ENCODE results near the gene RAET1L. TPM values are rescaled to one million over a fixed set of nuclear protein-coding genes. Genes with fewer than 3 reads are reported as not detected.

Gene RAET1L
- total and polyA plus RNA-seq, 4 donors = not detected

GRCh38 chr6:150029749-150030148 lies 4.4 kb upstream of the RAET1L start:
- H3K36me3 ChIP-seq (ENCODE audit: control insufficient read depth in 4 of 4, insufficient read depth in 3 of 4, low read depth in 1 of 4, low read length in 3 of 4) = no peaks in the 10 kb centered on the region
- H3K27ac ChIP-seq (ENCODE audit: low read depth in 1 of 2, low read length in 2 of 2) = no peak overlapping the region
- DNase-seq (ENCODE audit: low spot score) = no peak
- H3K4me1 ChIP-seq (ENCODE audit: control insufficient read depth in 4 of 4, insufficient read depth in 4 of 4, low read length in 3 of 4) = peaks cover 0 to 9% (median 5%) of the 10 kb centered on the region in 4 donors
- no peak for TF ChIP-seq HNF4G (IDR thresholded peaks at IDR 0.05)
- TF ChIP-seq FOXA1 (IDR thresholded peaks at IDR 0.05) = no peak
- no peak for TF ChIP-seq YY1 (IDR thresholded peaks at IDR 0.05)
- WGBS = 77% methylated on average over 4 of the region's 4 CpGs
- no peaks in the 10 kb centered on the region for H3K9me3 ChIP-seq (ENCODE audit: control insufficient read depth in 4 of 4, low read length in 3 of 4)
- no peak overlapping the region for H3K9ac ChIP-seq (ENCODE audit: low read depth in 1 of 2, low read length in 2 of 2)
- no peak overlapping the region for H3K4me3 ChIP-seq (ENCODE audit: low read depth in 1 of 3, low read length in 3 of 3)
- H3K27me3 ChIP-seq (ENCODE audit: control insufficient read depth in 4 of 4, insufficient read depth in 4 of 4, low read length in 3 of 4) = peaks cover 0 to 10% (median 2%) of the 10 kb centered on the region in 4 donors

- peaks cover 0 to 10% (median 2%) of the 10 kb centered on the region in 4 donors for H3K27me3 ChIP-seq (ENCODE audit: control insufficient read depth in 4 of 4, insufficient read depth in 4 of 4, low read length in 3 of 4)
Measured at GRCh38 chr6:150029276-150029675, 3.9 kb upstream of the RAET1L start.

GRCh38 chr6:150028799-150029198 lies 3.5 kb upstream of the RAET1L start:
- no peak overlapping the region for H3K4me3 ChIP-seq (ENCODE audit: low read depth in 1 of 3, low read length in 3 of 3)
- peaks cover 0 to 9% (median 5%) of the 10 kb centered on the region in 4 donors for H3K4me1 ChIP-seq (ENCODE audit: control insufficient read depth in 4 of 4, insufficient read depth in 4 of 4, low read length in 3 of 4)
- no peak overlapping the region for H3K27ac ChIP-seq (ENCODE audit: low read depth in 1 of 2, low read length in 2 of 2)
- H3K36me3 ChIP-seq (ENCODE audit: control insufficient read depth in 4 of 4, insufficient read depth in 3 of 4, low read depth in 1 of 4, low read length in 3 of 4) = no peaks in the 10 kb centered on the region
- no peaks in the 10 kb centered on the region for H3K9me3 ChIP-seq (ENCODE audit: control insufficient read depth in 4 of 4, low read length in 3 of 4)
- H3K27me3 ChIP-seq (ENCODE audit: control insufficient read depth in 4 of 4, insufficient read depth in 4 of 4, low read length in 3 of 4) = peaks cover 0 to 10% (median 2%) of the 10 kb centered on the region in 4 donors
- 74% methylated on average over 8 of the region's 8 CpGs for WGBS
- no peak for DNase-seq (ENCODE audit: low spot score)
- no peak for TF ChIP-seq ZBTB33 (IDR thresholded peaks at IDR 0.05)
- no peak for TF ChIP-seq HNF4G (IDR thresholded peaks at IDR 0.05)
- TF ChIP-seq REST (IDR thresholded peaks at IDR 0.05) = no peak
- no peak for TF ChIP-seq MAX (IDR thresholded peaks at IDR 0.05)
- no peak for TF ChIP-seq RXRA (IDR thresholded peaks at IDR 0.05)
- no peak for TF ChIP-seq CTCF (IDR thresholded peaks at IDR 0.05; ENCODE audit: low read depth, low read length, missing input control)
- no peak for TF ChIP-seq TAF1 (conservative IDR thresholded peaks at IDR 0.05)
- no peak for TF ChIP-seq RAD21 (IDR thresholded peaks at IDR 0.05)
- TF ChIP-seq EGR1 (IDR thresholded peaks at IDR 0.05; ENCODE audit: low read depth in 2 of 2) = no peak
- TF ChIP-seq HNF4A (conservative IDR thresholded peaks at IDR 0.05) = no peak
- TF ChIP-seq SP1 (IDR thresholded peaks at IDR 0.05) = no peak
- no peak for TF ChIP-seq FOXA1 (IDR thresholded peaks at IDR 0.05)
- no peak for TF ChIP-seq JUND (IDR thresholded peaks at IDR 0.05)
- no peak for TF ChIP-seq NR2F2 (IDR thresholded peaks at IDR 0.05)
- TF ChIP-seq FOXA2 (IDR thresholded peaks at IDR 0.05) = no peak
- no peak for TF ChIP-seq GABPA (IDR thresholded peaks at IDR 0.05 in 1 of 2, conservative IDR thresholded peaks at IDR 0.05 in 1 of 2)
- TF ChIP-seq ATF3 (IDR thresholded peaks at IDR 0.05) = no peak
- no peak for TF ChIP-seq YY1 (IDR thresholded peaks at IDR 0.05)
- H3K9ac ChIP-seq (ENCODE audit: low read depth in 1 of 2, low read length in 2 of 2) = no peak overlapping the region

More at GRCh38 chr6:150029276-150029675, 3.9 kb upstream of the RAET1L start:
- Histone ChIP-seq H3K9ac (ENCODE audit: low read depth in 1 of 2, low read length in 2 of 2) (no peak overlapping the region), H3K36me3 (ENCODE audit: control insufficient read depth in 4 of 4, insufficient read depth in 3 of 4, low read depth in 1 of 4, low read length in 3 of 4) (no peaks in the 10 kb centered on the region), H3K27ac (ENCODE audit: low read depth in 1 of 2, low read length in 2 of 2) (no peak overlapping the region), H3K4me3 (ENCODE audit: low read depth in 1 of 3, low read length in 3 of 3) (no peak overlapping the region), H3K4me1 (ENCODE audit: control insufficient read depth in 4 of 4, insufficient read depth in 4 of 4, low read length in 3 of 4) (peaks cover 0 to 9% (median 5%) of the 10 kb centered on the region in 4 donors), H3K9me3 (ENCODE audit: control insufficient read depth in 4 of 4, low read length in 3 of 4) (no peaks in the 10 kb centered on the region)
- DNase-seq (ENCODE audit: low spot score) = no peak
- TF ChIP-seq MAX (IDR thresholded peaks at IDR 0.05) (no peak), YY1 (IDR thresholded peaks at IDR 0.05) (no peak), NR2F2 (IDR thresholded peaks at IDR 0.05) (no peak), EGR1 (IDR thresholded peaks at IDR 0.05; ENCODE audit: low read depth in 2 of 2) (no peak)
- 88% methylated on average over 7 of the region's 7 CpGs for WGBS
